GM18502 (cell line): ENCODE measurements around the gene STEAP3.

Source experiments
- ATAC-seq: cut with Tn5 transposase; IDR thresholded peaks from one replicate; pipeline ENCODE4 v1.9.1; 2021; ENCODE audit warnings: mild to moderate bottlenecking; ENCODE audit not compliant: unreplicated experiment, poor library complexity

Gene STEAP3

GRCh38 chr2:119223521-119224390 lies at the start of gene STEAP3:
TSS of gene STEAP3 (plus strand) at chr2:119223834. CDS start at chr2:119231013, 7,179 bp downstream.
- ATAC-seq, result peak; percentile 87

DNA sequence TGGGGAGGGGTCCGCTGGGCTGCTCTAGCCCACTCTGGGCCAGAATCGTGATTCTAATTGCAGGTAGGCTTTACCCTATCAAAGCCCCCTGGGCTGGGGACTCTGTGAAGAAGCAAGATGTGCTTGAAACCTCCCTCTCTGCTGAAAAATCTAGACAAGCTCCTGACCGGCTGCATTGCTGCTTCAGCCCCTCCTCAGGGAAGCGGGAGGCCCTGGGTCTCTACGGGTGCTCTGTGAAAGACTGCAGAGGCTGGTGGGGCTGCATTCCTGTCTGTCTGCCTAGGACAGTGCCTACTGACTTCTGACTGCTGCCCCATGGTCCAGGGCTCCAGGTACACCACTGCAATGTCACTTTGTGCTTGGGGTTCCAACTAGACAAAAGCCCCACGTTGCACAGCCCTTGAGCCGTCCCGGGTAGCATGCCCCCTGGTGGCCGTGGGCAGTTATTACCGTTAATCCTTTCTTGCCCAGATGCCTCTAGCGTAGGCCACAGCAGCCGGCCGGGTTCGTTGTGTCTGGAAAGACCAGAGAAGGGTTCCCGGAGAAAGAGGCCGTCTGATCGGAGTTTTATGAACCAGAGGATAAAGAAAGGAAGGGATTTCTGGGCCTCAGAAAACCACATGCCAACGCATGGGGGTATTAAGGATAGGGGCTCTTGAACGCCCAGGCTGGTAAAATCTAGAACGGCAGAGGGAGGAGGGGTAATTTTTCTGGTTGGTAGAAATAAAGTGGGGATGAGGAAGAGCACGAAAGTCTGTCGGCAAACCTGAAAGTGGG lies 49.2 kb upstream of the STEAP3 start:
- ATAC-seq, result peak; percentile 87

- ATAC-seq, result no peak
These were observed 48.7 kb upstream of the STEAP3 start for GRCh38 chr2:119174993-119175347.

- no peak for ATAC-seq
These were observed 48.1 kb upstream of the STEAP3 start for GRCh38 chr2:119175517-119175916.

- ATAC-seq, result no peak
These were observed 46.3 kb upstream of the STEAP3 start for GRCh38 chr2:119177171-119177837.

- no peak for ATAC-seq
These were observed 45.8 kb upstream of the STEAP3 start for GRCh38 chr2:119177838-119178190.

GRCh38 chr2:119178776-119179175 lies 44.9 kb upstream of the STEAP3 start:
- no peak for ATAC-seq

- no peak for ATAC-seq
These were observed 44.4 kb upstream of the STEAP3 start for GRCh38 chr2:119179202-119179601.

DNA sequence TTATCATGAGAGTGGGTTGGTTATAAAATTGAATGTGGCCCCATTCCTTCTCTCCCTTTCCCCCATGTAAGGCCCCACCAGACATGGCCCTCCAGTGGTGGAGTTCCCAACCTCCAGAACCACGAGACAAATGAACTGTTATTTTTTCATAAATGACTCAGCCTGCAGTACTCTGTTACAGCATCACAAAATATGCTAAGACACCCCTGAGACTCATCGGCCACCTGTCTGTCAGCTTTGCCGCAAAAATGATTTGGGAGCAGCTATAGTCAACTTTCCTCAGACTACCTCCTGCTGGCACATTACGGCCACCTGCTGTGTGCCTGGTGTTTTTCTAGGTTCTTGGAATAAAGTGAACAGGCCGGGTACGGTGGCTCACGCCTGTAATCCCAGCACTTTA lies 43.6 kb upstream of the STEAP3 start:
- no peak for ATAC-seq

DNA sequence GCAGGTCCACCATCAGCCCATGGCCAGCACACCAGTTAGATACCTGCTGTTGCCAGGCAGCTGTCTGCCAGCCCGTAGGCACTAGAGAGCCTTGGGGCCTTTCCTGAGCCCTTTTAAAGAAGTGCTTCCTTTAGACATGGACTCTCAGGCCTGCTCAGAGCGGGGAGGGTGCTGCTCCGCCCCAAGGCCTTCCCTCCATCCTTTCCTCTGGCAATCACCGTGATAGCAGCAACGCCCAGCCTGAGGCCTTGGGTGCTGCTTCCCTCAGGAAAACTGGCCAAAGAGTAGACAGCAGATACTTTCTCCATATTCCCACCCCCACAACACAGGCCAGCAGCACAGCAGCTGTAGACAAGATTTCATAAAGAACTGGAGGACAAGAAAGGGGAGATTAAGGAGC lies 42.7 kb upstream of the STEAP3 start:
- no peak for ATAC-seq

DNA sequence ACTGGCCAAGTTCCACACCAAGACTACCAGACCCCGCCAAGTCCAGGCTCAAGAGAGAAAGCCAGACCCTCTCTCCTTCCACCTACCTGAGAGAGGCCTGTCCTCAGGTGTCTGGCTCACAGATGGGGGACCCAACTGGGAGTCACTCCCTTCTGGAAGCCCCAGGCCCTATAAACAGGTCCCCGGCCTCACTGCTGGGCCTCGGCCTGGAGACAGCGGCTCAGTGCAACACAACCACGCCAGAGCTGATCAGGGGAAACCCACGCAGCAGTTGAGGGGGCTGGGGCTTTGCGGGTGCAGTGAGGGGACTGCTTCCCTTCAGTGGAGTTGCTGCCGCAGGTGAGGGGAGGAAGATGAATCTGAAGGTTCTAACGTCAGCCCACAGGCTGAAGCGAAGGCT lies 42.2 kb upstream of the STEAP3 start:
- no peak for ATAC-seq

DNA sequence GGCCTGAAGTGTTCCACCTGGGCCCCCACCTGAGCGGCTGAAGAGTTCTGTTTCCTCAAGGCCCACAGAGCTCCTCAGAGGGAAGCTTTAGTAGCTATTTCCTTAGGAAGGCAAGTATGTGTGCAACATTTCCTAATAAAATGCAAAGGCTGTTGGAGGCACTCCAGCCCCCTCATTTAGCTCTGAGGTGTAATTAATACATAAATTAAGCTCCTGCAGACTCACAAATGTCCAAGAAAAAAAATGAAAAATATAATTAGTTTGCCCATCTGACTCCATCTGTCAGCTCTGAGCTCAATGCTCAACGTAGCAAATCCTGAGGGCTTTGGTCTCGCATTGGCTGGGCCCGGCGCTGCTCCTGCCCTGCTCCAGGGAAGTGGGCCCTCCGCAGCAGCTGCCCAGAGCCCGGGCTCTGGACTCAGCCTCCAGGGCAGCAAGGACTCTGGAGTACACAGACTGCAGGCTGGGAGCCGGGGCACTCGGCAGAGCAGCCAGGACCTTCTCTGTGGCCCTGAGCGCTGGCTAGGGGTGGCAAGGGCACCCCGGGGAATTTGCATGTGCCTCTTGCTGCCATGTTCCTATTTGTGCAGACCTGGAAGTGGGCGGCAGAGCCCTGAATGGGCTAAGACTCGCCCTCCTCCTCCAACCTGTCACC lies 41.7 kb upstream of the STEAP3 start:
- ATAC-seq, result no peak

DNA sequence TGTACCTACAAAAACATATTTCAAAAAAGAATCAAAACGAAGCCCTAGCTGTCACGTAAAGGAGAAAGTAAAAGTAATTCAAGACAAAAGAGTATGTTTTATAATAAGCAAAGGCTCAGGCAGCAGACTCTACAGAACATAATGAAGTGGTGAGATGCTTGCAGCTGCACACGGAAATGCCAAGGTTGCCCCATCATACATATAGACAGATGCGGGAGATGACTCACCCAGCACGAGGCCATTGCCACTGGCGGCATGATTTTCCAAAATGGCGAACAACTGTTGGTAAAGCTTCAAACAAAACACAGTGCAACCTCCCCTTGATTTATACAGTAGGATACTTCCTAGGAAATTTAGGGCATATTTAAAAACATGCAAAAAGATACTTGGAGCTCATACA lies 39.1 kb upstream of the STEAP3 start:
- ATAC-seq, result no peak

- peak; percentile 39 for ATAC-seq
These were observed 33.1 kb upstream of the STEAP3 start for GRCh38 chr2:119190321-119191111.

DNA sequence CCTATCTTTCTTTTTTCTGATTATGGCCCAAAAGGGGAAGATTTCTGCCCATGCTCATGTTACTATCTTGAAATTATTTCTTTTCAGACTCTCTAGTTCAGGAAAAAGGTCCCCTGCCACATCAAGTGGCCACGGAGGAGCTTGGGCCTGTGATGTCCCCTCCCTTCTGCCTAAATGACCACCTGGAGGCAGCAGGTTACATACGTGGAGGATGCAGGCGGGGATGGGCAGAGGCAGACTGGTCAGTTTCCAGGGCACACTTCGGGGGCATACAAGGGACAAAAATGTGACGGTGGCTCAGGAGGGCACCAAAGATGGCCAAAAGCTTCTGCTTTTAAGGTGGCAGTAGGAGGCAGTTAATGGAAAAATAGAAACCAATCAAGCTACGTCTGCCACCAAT lies 30.7 kb upstream of the STEAP3 start:
- ATAC-seq, result no peak

DNA sequence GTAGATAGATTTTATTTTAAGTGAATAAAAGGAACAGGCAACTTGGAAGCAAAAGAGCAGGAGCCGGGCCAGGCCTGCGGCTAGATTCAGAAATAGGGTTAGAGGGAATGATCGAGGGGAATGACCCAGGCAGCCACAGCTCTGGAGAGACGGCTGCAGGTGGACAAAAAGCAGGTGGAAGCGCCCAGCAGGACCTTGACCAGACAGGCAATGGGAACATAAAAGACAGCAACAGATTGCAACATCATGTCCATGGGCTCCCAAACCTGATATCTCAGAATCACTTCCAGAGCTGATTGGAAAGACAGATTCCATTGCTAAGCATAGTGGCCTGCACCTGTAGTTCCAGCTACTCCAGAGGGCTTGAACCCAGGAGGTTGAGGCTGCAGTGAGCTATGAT lies 28.6 kb upstream of the STEAP3 start:
- no peak for ATAC-seq

GRCh38 chr2:119195887-119196286 lies 27.7 kb upstream of the STEAP3 start:
- ATAC-seq, result no peak

DNA sequence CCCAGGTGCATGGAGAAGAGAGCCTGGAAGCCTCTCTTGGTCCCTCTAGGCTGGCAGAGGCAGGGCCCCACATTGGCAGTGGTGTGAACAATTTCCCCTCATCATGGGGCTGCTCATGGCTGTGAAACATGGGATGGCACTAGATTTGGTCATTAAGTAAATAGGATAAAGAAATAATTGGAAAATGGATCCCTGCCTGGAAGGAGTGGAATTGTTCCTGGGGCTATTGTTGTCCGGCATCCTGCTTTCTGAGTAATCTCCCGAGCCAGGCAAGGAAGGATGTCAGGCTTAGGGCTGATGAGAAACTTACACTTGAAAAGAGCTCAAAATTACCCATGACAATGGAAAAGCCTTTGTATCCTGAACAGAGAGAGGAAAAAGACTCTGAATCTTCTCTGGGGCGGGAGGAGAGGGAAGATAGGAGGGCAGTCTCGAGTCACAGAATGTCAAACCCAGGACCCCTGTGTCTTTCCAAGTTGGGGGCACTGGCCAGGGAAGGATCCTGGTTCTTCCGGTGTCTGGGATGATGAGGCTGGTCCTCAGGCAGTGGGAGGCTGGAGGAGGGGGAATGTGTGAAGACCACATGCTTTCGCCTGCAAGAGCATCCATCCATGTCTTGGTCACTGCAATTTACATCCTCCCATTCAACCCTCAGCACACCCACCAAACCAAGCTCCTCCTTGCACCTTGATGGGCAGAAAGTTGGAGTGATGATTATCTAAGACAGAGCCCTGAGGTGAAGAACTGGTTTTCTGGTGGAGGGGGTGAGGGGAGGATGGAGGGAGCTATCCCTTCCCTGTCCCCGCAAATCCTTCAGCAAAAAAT lies 27.1 kb upstream of the STEAP3 start:
- no peak for ATAC-seq

GRCh38 chr2:119197126-119197405 lies 26.6 kb upstream of the STEAP3 start:
- no peak for ATAC-seq
